ENCODE measurements around the gene IL4R. TPM values are rescaled to one million over a fixed set of nuclear protein-coding genes. Genes with fewer than 3 reads are reported as not detected.

IL4R gene
- total and polyA plus RNA-seq, 10 of the 15 experiments (the other 5 are each of a cell fraction or from before 2014, with no cell fraction given): 2.6 to 70.4 (median 36.6) TPM

- DNase-seq (ENCODE audit: low read depth, low spot score): no peak
- ChIA-PET CTCF (no interaction called here), SMC1A (ENCODE audit: uncharacterized antibody, unreplicated experiment) (interaction anchor here (0.6 to 2.9 kb wide), 6 partner anchors 15 to 134 kb away, joined by 3 to 8 read pairs (median 4); no protein-coding TSS in a partner anchor), RAD21 (ENCODE audit: unreplicated experiment) (no interaction called here), POLR2A (interaction anchor here (0.6 to 0.7 kb wide), 2 partner anchors 11 to 1476 kb away, joined by 5 to 6 read pairs; no protein-coding TSS in a partner anchor)
- Histone ChIP-seq H3K27me3 (replicated peaks in 1 of 2; ENCODE audit: control insufficient read depth in 2 of 2, insufficient read depth in 2 of 2, low read length in 1 of 2) (no peaks in the 10 kb centered on the region), H3K79me2 (ENCODE audit: control insufficient read depth, insufficient read depth, low read length) (no peaks in the 10 kb centered on the region), H3K9me3 (replicated peaks; ENCODE audit: control insufficient read depth, insufficient read depth, low read length) (no peaks in the 10 kb centered on the region; the same call in 2 of the 3 replicates), H3K36me3 (ENCODE audit: control insufficient read depth in 2 of 2, insufficient read depth in 2 of 2, low read length in 1 of 2) (peaks cover 12 to 45% of the 10 kb centered on the region in 2 experiments), H3K9ac (ENCODE audit: control insufficient read depth, insufficient read depth, low read length) (no peak overlapping the region), H3K4me1 (ENCODE audit: control insufficient read depth, insufficient read depth, low read length) (no peaks in the 10 kb centered on the region), H3K4me2 (ENCODE audit: control insufficient read depth, insufficient read depth) (no peak overlapping the region), H4K20me1 (ENCODE audit: control insufficient read depth, insufficient read depth) (no peaks in the 10 kb centered on the region), H3K4me3 (no peak overlapping the region), H2AFZ (ENCODE audit: control insufficient read depth, low read depth, low read length) (no peak overlapping the region), H3K27ac (ENCODE audit: control insufficient read depth, insufficient read depth) (no peak overlapping the region)
- TF ChIP-seq ZNF207 (IDR thresholded peaks at IDR 0.05; ENCODE audit: borderline replicate concordance): no peak
- TF ChIP-seq TCF12 (IDR thresholded peaks at IDR 0.05; ENCODE audit: low read depth, low read length): no peak
- no peak for TF ChIP-seq ZNF384 (IDR thresholded peaks at IDR 0.05; ENCODE audit: borderline replicate concordance, low read depth, low read length)
- WGBS (ENCODE audit: insufficient coverage, insufficient replicate concordance, low lambda C conversion rate, missing lambda C conversion rate): 97% methylated on average over 14 of the region's 15 CpGs
- in situ Hi-C loops (cut with MboI) (no loop called here), intact Hi-C loops (cut with micrococcal nuclease; ENCODE audit: unreplicated experiment) (no loop called here)
- BruUV-seq (replicated peaks): no TSS peak
- ATAC-seq: no peak
- FAIRE-seq: no peak
Observed at GRCh38 chr16:27344721-27345120, 30.9 kb downstream of the IL4R start.

GRCh38 chr16:27345201-27345600 lies 31.4 kb downstream of the IL4R start:
- FAIRE-seq: no peak
- H3K36me3 ChIP-seq (ENCODE audit: control insufficient read depth in 2 of 2, insufficient read depth in 2 of 2, low read length in 1 of 2): peaks cover 12 to 41% of the 10 kb centered on the region in 2 experiments
- CTCF ChIA-PET: interaction anchor here (0.8 kb wide), 1 partner anchor 22 kb away, joined by 3 read pairs; no protein-coding TSS in a partner anchor
- no peak for ATAC-seq
- no peak for DNase-seq (ENCODE audit: low read depth, low spot score)
- H3K4me3 ChIP-seq: no peak overlapping the region
- H3K79me2 ChIP-seq (ENCODE audit: control insufficient read depth, insufficient read depth, low read length): no peaks in the 10 kb centered on the region
- H3K9ac ChIP-seq (ENCODE audit: control insufficient read depth, insufficient read depth, low read length): no peak overlapping the region
- intact Hi-C loops (cut with micrococcal nuclease; ENCODE audit: unreplicated experiment): no loop called here
- H2AFZ ChIP-seq (ENCODE audit: control insufficient read depth, low read depth, low read length): no peak overlapping the region
- no peak overlapping the region for H3K4me2 ChIP-seq (ENCODE audit: control insufficient read depth, insufficient read depth)
- no peak overlapping the region for H3K27ac ChIP-seq (ENCODE audit: control insufficient read depth, insufficient read depth)
- no peaks in the 10 kb centered on the region for H3K27me3 ChIP-seq (replicated peaks in 1 of 2; ENCODE audit: control insufficient read depth in 2 of 2, insufficient read depth in 2 of 2, low read length in 1 of 2)
- RAD21 ChIA-PET (ENCODE audit: unreplicated experiment): no interaction called here
- SMC1A ChIA-PET (ENCODE audit: uncharacterized antibody, unreplicated experiment): interaction anchor here (0.6 to 2.9 kb wide), 4 partner anchors 27 to 134 kb away, joined by 3 to 8 read pairs (median 4); no protein-coding TSS in a partner anchor
- POLR2A ChIA-PET: no interaction called here
- in situ Hi-C loops (cut with MboI): no loop called here
- no TSS peak for BruUV-seq (replicated peaks)
- no peaks in the 10 kb centered on the region for H4K20me1 ChIP-seq (ENCODE audit: control insufficient read depth, insufficient read depth)
- H3K9me3 ChIP-seq (replicated peaks; ENCODE audit: control insufficient read depth, insufficient read depth, low read length): no peaks in the 10 kb centered on the region; the same call in 2 of the 3 replicates
- WGBS (ENCODE audit: insufficient coverage, insufficient replicate concordance, low lambda C conversion rate, missing lambda C conversion rate): 87% methylated on average over 8 of the region's 8 CpGs
- no peaks in the 10 kb centered on the region for H3K4me1 ChIP-seq (ENCODE audit: control insufficient read depth, insufficient read depth, low read length)
- TF ChIP-seq HSF1 (IDR thresholded peaks at IDR 0.05; ENCODE audit: low read depth, low read length) (no peak), ZBED1 (IDR thresholded peaks at IDR 0.05; ENCODE audit: borderline replicate concordance) (no peak), SUZ12 (IDR thresholded peaks at IDR 0.05; ENCODE audit: unreplicated experiment) (no peak), ZNF687 (IDR thresholded peaks at IDR 0.05) (no peak), ZNF384 (IDR thresholded peaks at IDR 0.05; ENCODE audit: borderline replicate concordance, low read depth, low read length) (no peak), ELK1 (IDR thresholded peaks at IDR 0.05; ENCODE audit: low read depth, low read length) (no peak), YBX1 (IDR thresholded peaks at IDR 0.05) (no peak), ESRRA (IDR thresholded peaks at IDR 0.05; ENCODE audit: low read length) (no peak), STAT3 (IDR thresholded peaks at IDR 0.05; ENCODE audit: low read depth, low read length) (no peak)
